Ishikawa (cell line): Measurements from ENCODE around the gene BMF.

ENCODE experiments used
- CEBPB ChIP-seq: IDR thresholded peaks from 2 replicates; pipeline ENCODE4 v1.6.1; 2012
- CREB1 ChIP-seq: IDR thresholded peaks from 2 replicates; pipeline ENCODE4 v1.6.1; 2012; ENCODE audit warnings: low read depth
- EGR1 ChIP-seq: IDR thresholded peaks from 2 replicates; pipeline ENCODE4 v1.6.1; 2012
- EP300 ChIP-seq: IDR thresholded peaks from 2 replicates; pipeline ENCODE4 v1.6.1; 2012; ENCODE audit warnings: borderline replicate concordance
- FOXM1 ChIP-seq: IDR thresholded peaks from 2 replicates; pipeline ENCODE4 v1.6.1; 2012; ENCODE audit warnings: low read depth, borderline replicate concordance
- MAX ChIP-seq: IDR thresholded peaks from 2 replicates; pipeline ENCODE4 v1.6.1; 2012
- NFIC ChIP-seq: IDR thresholded peaks from 2 replicates; pipeline ENCODE4 v1.6.1; 2012
- RAD21 ChIP-seq: IDR thresholded peaks from 2 replicates; pipeline ENCODE4 v1.6.1; 2012; ENCODE audit warnings: low read depth
- REST ChIP-seq: IDR thresholded peaks from 2 replicates; pipeline ENCODE4 v1.6.1; 2012; ENCODE audit warnings: low read depth, mild to moderate bottlenecking
- TAF1 ChIP-seq: IDR thresholded peaks from 2 replicates; pipeline ENCODE4 v1.6.1; 2012; ENCODE audit warnings: low read depth, mild to moderate bottlenecking
- TCF12 ChIP-seq: IDR thresholded peaks from 2 replicates; pipeline ENCODE4 v1.6.1; 2012; ENCODE audit warnings: low read depth
- TEAD4 ChIP-seq: IDR thresholded peaks from 2 replicates; pipeline ENCODE4 v1.6.1; 2012
- YY1 ChIP-seq: IDR thresholded peaks from 2 replicates; pipeline ENCODE4 v1.6.1; 2012; ENCODE audit warnings: low read depth
- ZBTB7A ChIP-seq: IDR thresholded peaks from 2 replicates; pipeline ENCODE4 v1.6.1; 2012; ENCODE audit warnings: low read depth
- TF ChIP-seq, protein P1 (sequence below): IDR thresholded peaks from 2 replicates; pipeline ENCODE4 v1.6.1; 2012

The BMF gene

DNA sequence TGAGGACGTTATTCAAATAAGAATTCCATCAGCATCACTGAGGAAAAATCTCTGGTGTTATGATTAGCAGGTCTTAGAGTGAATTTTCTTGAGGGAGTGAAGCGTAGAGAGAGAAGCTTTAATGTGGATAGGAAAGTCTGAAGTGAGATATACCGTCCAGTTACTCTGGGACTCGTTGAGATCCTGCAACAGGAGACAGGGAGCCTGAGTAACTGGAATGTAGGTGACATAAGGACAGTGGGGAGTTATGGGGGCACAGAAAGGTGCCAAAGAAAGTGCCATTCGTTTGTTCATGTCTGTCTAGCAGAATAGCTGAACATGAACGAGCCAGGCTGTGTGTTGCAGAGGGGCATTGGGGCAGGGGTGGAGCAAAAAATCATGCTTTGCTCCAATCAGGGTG lies 42.8 kb upstream of the BMF start:
- TF ChIP-seq MAX, result no peak
- TF ChIP-seq NFIC, result no peak
- no peak for TF ChIP-seq EGR1
- no peak for TF ChIP-seq CEBPB
- TF ChIP-seq YY1, result no peak
- TF ChIP-seq CREB1, result no peak

- TF ChIP-seq EP300 (no peak), MAX (0 out of 2 replicates have a peak, but pooled peaks have one; percentile 21), ZBTB7A (no peak), NFIC (peak; percentile 81), TCF12 (no peak)
These were observed 41.7 kb upstream of the BMF start for GRCh38 chr15:40150163-40150925.

DNA sequence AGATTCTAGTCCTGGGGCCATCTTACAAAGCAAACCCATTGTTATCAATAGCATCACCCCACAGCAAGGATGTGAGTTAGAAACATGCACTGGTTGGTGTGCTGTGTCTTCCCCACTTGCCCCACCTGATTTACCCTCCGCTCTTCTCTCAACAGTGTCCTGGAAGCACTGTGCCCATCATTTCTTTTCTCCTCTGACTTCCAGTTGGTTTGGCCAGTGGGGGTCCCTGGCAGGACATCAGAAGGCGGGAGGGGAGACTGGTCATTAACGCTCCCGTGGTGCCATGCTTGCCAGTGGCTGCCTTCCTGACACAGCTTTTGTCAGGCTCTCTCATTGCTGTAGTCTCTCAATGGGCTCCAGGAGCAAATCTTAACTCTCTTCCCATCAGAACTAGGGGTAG lies 40.7 kb upstream of the BMF start:
- no peak for TF ChIP-seq TEAD4
- no peak for TF ChIP-seq TAF1
- TF ChIP-seq, protein P1, sequence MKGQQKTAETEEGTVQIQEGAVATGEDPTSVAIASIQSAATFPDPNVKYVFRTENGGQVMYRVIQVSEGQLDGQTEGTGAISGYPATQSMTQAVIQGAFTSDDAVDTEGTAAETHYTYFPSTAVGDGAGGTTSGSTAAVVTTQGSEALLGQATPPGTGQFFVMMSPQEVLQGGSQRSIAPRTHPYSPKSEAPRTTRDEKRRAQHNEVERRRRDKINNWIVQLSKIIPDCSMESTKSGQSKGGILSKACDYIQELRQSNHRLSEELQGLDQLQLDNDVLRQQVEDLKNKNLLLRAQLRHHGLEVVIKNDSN, result no peak
- no peak for TF ChIP-seq YY1
- no peak for TF ChIP-seq FOXM1
- TF ChIP-seq CREB1, result no peak
- no peak for TF ChIP-seq RAD21
- TF ChIP-seq CEBPB, result no peak
- TF ChIP-seq REST, result no peak
- no peak for TF ChIP-seq ZBTB7A
- TF ChIP-seq TCF12, result no peak
- no peak for TF ChIP-seq MAX
- no peak for TF ChIP-seq EP300
- TF ChIP-seq EGR1, result no peak
- TF ChIP-seq NFIC, result no peak

DNA sequence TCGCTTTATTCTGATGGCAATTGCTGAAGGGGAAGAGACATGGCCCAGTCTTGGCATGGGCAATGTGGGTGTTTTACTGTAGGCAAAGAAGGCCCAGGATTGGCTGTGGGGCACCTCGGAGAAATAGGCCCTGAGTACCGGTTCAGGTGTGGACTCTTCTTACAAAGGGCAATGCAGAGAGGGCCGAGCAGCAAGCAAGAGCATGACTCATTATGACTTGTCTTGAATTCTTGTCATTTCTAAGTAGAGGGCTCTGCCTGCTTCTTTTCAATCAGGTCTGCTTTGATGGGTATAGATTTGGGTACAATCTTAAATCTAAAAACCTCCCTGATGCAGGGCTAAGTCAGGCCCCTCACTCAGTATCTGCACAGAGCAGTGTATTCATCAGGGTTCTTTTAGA lies 37.4 kb upstream of the BMF start:
- no peak for TF ChIP-seq MAX
- TF ChIP-seq TCF12, result no peak
- no peak for TF ChIP-seq NFIC
- TF ChIP-seq FOXM1, result no peak
- TF ChIP-seq TEAD4, result peak; percentile 53

DNA sequence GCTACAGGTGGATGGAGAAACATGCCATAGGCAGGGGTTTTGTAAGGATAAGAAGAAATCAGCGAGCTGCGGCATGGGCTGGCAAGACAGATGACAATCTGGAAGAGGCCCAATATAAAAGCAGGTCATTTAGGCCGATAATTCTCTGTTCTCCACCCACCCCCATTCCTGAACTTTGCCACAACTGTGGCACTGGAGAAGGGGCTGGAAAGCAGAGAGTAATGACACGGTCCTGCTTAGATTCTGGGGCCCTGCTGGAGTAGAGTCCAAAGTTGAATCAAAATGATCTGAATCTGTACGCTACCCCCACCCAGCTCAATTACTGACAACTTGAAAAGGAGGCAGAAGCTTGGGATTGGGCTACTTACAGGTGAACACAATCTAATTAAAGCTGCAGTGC lies 33.7 kb upstream of the BMF start:
- TF ChIP-seq EGR1, result no peak
- TF ChIP-seq TEAD4, result no peak
- TF ChIP-seq YY1, result no peak
- TF ChIP-seq TAF1, result no peak
- no peak for TF ChIP-seq EP300
- no peak for TF ChIP-seq FOXM1
- no peak for TF ChIP-seq NFIC
- no peak for TF ChIP-seq MAX
- TF ChIP-seq TCF12, result no peak

GRCh38 chr15:40137303-40138200 lies 28.9 kb upstream of the BMF start:
- TF ChIP-seq TAF1 (no peak), RAD21 (peak; percentile 29), NFIC (no peak)
- TF ChIP-seq, protein P1, result no peak
